HFFc6 (cell line): ENCODE data around the gene LRP5. TPM values are rescaled to one million over a fixed set of nuclear protein-coding genes. Genes with fewer than 3 reads are reported as not detected.

Experiments used
- DNase-seq: peaks from one replicate; pipeline ENCODE4 v3.0.0-alpha.2; 2018
- H3K27ac Mint-ChIP-seq: 2 replicates; pipeline ENCODE4 v1.8.0; 2020; ENCODE audit warnings: mild to moderate bottlenecking, mixed read lengths
- H3K27me3 Mint-ChIP-seq: 2 replicates; pipeline ENCODE4 v1.8.0; 2021; ENCODE audit warnings: mild to moderate bottlenecking, moderate library complexity, mixed read lengths; ENCODE audit not compliant: insufficient read depth
- H3K36me3 Mint-ChIP-seq: 2 replicates; pipeline ENCODE4 v1.8.0; 2021; ENCODE audit warnings: low read depth, mixed read lengths
- H3K4me1 Mint-ChIP-seq: 2 replicates; pipeline ENCODE4 v1.8.0; 2020; ENCODE audit warnings: low read depth, mixed read lengths
- H3K4me3 Mint-ChIP-seq: 2 replicates; pipeline ENCODE4 v1.8.0; 2020; ENCODE audit warnings: mild to moderate bottlenecking, moderate library complexity, mixed read lengths
- H3K9me3 Mint-ChIP-seq: 2 replicates; pipeline ENCODE4 v1.8.0; 2020; ENCODE audit warnings: mild to moderate bottlenecking, mixed read lengths
- total RNA-seq, 6 experiments: library from RNA; stranded (reverse); fragmentation: NEBNext Ultra II Directional; extraction: Animal tissue kit (Norgen Biotek cat#: 25700); gene quantifications; 2 replicates in 1 of 6; 3 replicates in 5 of 6; pipeline ENCODE4 v1.2.3, GENCODE V29; 2021
- TF ChIP-seq, protein P1 (sequence below): fragments of 200-600 bp; sonication (generic); IDR thresholded peaks from 2 replicates; pipeline ENCODE4 v1.5.0; 2021; ENCODE audit warnings: antibody characterized with exemption, mild to moderate bottlenecking

The LRP5 gene
- total RNA-seq, 6 experiments from 2014 or later = 2.5 to 14.9 (median 3.8) TPM

DNA sequence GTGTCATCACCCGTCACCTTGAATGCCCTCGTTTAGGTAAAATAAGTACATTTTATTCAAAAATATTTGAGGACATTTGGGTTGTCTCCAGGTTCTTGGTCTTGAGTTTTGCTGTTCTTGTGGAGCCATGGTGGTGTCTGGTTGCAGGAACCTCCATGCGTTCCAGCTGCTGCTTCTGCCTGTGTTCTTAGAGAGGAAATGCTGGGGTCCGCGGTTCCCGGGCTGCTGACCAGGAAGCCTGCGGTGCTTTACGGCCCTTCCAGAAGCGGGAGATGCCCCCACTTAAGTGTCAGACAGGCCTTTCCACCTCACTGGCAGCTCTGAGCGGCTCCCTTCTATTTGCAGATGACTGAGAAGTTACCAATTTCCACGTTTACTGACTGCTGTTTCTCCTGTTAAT lies 66.8 kb downstream of the LRP5 start:
- Mint-ChIP-seq H3K27me3 (peaks cover 4% of the 10 kb centered on the region), H3K9me3 (no peaks in the 10 kb centered on the region), H3K27ac (no peak overlapping the region), H3K36me3 (no peaks in the 10 kb centered on the region), H3K4me1 (peaks cover 9% of the 10 kb centered on the region), H3K4me3 (no peak overlapping the region)
- DNase-seq = no peak
- TF ChIP-seq, protein P1, sequence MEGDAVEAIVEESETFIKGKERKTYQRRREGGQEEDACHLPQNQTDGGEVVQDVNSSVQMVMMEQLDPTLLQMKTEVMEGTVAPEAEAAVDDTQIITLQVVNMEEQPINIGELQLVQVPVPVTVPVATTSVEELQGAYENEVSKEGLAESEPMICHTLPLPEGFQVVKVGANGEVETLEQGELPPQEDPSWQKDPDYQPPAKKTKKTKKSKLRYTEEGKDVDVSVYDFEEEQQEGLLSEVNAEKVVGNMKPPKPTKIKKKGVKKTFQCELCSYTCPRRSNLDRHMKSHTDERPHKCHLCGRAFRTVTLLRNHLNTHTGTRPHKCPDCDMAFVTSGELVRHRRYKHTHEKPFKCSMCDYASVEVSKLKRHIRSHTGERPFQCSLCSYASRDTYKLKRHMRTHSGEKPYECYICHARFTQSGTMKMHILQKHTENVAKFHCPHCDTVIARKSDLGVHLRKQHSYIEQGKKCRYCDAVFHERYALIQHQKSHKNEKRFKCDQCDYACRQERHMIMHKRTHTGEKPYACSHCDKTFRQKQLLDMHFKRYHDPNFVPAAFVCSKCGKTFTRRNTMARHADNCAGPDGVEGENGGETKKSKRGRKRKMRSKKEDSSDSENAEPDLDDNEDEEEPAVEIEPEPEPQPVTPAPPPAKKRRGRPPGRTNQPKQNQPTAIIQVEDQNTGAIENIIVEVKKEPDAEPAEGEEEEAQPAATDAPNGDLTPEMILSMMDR = no peak

DNA sequence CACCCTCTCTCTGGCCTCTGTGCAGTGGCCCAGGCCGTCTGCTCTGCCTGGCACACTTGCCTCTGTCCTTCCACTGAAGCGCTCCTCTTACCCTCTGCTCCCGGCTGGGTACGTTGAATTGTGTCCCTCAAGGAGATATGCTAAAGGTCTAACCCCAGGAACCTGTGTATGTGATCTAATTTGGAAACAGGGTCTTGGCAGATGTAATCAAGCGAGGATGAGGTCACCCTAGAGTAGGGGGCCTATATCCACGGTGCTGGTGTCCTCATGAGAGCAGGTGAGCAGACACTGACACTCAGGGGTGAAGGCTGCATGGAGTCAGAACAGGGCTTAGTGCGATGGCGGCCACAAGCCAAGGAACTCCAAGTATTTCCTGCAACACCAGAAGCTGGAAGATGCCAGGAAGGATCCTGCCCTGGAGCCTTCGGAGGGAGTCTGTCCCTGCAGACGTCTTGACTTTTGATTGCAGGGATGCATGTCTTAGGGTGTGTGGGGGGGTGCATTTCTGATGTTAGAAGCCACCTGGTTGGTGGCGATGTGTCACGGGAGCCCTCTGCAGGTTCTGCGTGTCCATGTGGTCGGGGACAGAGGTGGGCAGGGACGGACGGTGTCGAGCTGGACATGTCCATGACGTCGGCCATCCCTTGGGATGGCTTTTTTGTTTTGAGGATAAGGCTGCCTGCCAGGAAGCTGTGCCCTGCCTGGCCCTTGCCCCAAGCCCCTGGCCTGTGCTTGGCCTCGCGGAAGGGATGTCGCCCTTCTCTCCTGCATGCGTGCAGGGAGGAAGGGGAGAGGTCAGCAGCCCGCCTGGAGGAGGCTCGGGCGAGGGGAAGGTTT lies 68.6 kb downstream of the LRP5 start:
- Mint-ChIP-seq H3K27ac (no peak overlapping the region), H3K36me3 (no peaks in the 10 kb centered on the region), H3K27me3 (no peaks in the 10 kb centered on the region; the same call in none of the 2 replicates), H3K9me3 (no peaks in the 10 kb centered on the region), H3K4me1 (no peaks in the 10 kb centered on the region), H3K4me3 (no peak overlapping the region)
- TF ChIP-seq, protein P1 = no peak
- no peak for DNase-seq

DNA sequence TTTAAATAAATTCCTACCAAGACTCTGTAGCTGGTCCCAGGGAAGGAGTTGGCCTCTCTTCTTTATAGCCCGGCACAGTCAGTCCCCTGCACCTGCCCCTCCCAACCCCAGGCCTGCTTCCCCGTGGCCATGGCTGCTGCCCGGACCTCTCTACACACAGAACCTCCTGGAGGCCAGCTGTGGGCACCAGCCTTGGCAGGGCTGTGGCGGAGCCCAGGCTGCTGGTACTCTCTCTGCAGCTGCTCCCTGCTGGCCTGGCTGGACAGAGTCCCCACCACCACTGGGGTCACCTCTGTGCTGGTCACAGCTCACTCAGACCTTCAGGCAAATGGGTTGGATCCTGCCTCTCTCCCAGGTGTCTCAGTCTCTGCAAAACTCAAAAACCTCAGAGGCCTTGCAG lies 69.3 kb downstream of the LRP5 start:
- TF ChIP-seq, protein P1 = no peak
- Mint-ChIP-seq H3K9me3 (no peaks in the 10 kb centered on the region), H3K36me3 (no peaks in the 10 kb centered on the region), H3K4me1 (no peaks in the 10 kb centered on the region), H3K27ac (no peak overlapping the region), H3K27me3 (no peaks in the 10 kb centered on the region; the same call in none of the 2 replicates), H3K4me3 (no peak overlapping the region)
- DNase-seq = no peak

DNA sequence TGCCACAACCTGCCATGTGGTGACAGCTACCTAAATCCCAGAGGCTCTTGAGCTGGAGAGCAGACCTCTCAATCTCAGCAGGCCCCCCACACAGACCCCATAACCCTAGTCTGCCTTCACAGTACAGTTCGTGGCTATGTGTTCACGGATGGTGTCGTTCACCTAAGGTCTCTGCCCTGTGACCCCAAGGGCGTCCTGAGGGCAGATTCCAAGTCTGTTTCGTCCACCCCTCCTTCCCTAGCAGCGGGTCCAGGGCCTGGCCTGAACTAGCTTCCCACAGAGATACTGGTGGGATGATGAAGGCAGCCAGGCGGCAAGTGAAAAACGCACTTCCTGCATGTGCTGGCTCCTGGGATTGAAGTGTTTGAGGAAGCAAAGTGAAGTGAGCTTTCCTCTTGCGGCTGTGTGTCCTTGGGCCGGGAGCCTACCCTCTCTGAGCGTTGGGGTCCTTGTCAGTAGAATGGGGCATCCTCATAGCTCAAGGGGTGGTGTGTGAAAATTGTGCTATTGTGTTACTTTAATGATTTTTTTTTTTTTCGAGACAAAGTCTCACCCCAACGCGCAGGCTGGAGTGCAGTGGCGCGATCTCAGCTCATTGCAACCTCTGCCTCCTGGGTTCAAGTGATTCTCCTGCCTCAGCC lies 70.1 kb downstream of the LRP5 start:
- H3K27ac Mint-ChIP-seq = no peak overlapping the region
- TF ChIP-seq, protein P1 = no peak

DNA sequence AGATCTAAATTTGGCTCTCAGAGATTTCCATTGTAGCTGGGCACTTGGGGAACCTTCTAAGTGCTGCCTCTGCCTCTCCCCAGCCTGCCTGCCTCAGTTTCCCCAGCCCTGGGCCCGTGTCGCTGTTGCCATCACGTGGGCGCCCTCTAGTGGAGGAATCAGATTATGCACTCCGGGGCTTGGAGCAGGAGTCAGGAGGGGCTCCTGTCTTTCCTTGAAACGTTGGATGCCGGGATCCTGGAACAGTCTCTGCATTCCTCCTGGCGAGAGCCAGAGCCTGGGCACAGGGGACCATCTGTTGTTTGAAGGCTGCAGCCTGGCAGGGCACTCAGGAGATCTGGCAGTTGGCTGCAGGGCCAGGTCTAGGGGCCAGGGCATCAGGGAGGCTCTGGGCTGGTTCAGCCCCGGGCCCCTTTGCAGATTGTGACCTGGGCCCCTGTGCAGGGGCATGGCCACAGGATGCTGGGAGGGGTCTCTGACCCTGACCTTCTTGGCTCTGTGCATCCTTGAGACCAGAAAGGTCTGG lies 71.6 kb downstream of the LRP5 start:
- no peak overlapping the region for H3K27ac Mint-ChIP-seq
- no peaks in the 10 kb centered on the region; the same call in none of the 2 replicates for H3K27me3 Mint-ChIP-seq
- H3K36me3 Mint-ChIP-seq = no peaks in the 10 kb centered on the region
- no peak overlapping the region for H3K4me3 Mint-ChIP-seq
- TF ChIP-seq, protein P1 = peak; percentile 99
- peak; percentile 19 for DNase-seq
- H3K4me1 Mint-ChIP-seq = no peaks in the 10 kb centered on the region
- no peaks in the 10 kb centered on the region for H3K9me3 Mint-ChIP-seq

More for the DNA sequence above, 70.1 kb downstream of the LRP5 start:
- no peaks in the 10 kb centered on the region for H3K36me3 Mint-ChIP-seq
- no peaks in the 10 kb centered on the region; the same call in none of the 2 replicates for H3K27me3 Mint-ChIP-seq
- H3K9me3 Mint-ChIP-seq = no peaks in the 10 kb centered on the region
- no peak for DNase-seq
- H3K4me3 Mint-ChIP-seq = no peak overlapping the region
- no peaks in the 10 kb centered on the region for H3K4me1 Mint-ChIP-seq
